BLaER1 (cell line): Measurements from ENCODE around the gene BTBD6.
A peak's percentile ranks its signal among the peaks of the same experiment; 100 is the strongest.

ENCODE experiments used
- H3K27ac ChIP-seq: shearing (Covaris generic); formaldehyde crosslinking; 2 replicates; pipeline ENCODE4 v1.8.1; 2022
- H3K27me3 ChIP-seq: shearing (Covaris generic); formaldehyde crosslinking; 2 replicates; pipeline ENCODE4 v1.8.1; 2022
- H3K36me3 ChIP-seq: shearing (Covaris generic); formaldehyde crosslinking; 2 replicates; pipeline ENCODE4 v1.8.1; 2022
- H3K4me1 ChIP-seq: shearing (Covaris generic); formaldehyde crosslinking; 2 replicates; pipeline ENCODE4 v1.8.1; 2022
- H3K4me2 ChIP-seq: shearing (Covaris generic); formaldehyde crosslinking; 2 replicates; pipeline ENCODE4 v1.8.1; 2022
- H3K4me3 ChIP-seq: shearing (Covaris generic); formaldehyde crosslinking; 2 replicates; pipeline ENCODE4 v1.8.1; 2022
- H3K9ac ChIP-seq: shearing (Covaris generic); formaldehyde crosslinking; 2 replicates; pipeline ENCODE4 v1.8.1; 2022
- H3K9me3 ChIP-seq: shearing (Covaris generic); formaldehyde crosslinking; 2 replicates; pipeline ENCODE4 v1.8.1; 2022
- H4K20me1 ChIP-seq: shearing (Covaris generic); formaldehyde crosslinking; 2 replicates; pipeline ENCODE4 v1.8.1; 2022
- Cebpa-rat ChIP-seq: shearing (Covaris generic); IDR thresholded peaks from 2 replicates; pipeline ENCODE4 v1.8.1; 2022

Gene BTBD6

DNA sequence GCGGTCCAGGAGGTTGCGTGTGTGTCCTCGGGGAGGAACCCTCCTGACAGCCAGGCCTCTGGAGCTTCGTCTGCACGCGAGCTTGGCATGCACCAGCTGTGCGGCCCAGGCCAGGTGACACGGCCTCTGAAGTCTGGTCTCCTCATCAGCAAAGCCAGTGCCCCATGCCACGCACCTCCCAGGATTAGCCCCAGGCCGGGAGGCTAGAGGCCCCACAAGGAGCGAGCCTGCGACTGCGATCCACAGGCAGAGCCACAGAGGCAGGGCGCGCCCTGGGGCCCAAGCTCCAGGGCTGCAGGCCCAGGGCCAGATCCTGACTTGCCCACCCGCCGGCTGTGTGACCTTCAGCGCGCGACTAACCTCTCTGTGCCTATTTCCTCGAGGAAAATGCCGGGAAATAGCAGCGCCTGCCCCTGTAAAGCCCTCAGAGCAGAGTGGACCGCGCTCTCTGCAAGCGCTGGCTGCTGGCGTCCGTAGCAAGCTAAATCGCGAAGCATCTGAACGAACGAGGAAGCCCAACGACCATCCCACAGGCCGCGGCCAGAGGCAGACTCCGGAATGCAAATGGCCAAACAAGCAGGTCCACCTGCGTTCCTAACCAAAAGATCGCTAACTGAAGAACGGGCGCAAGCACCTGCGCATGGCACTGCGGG is 492 bp upstream of the BTBD6 start:
- peak overlapping the region; percentile 71 for H3K27ac ChIP-seq
- H3K9me3 ChIP-seq: no peaks in the 10 kb centered on the region
- peaks cover 78% of the 10 kb centered on the region for H3K4me1 ChIP-seq
- no peak for TF ChIP-seq Cebpa-rat
- H3K9ac ChIP-seq: peak overlapping the region; percentile 78
- peaks cover 89% of the 10 kb centered on the region for H4K20me1 ChIP-seq
- peaks cover 63% of the 10 kb centered on the region for H3K36me3 ChIP-seq
- no peaks in the 10 kb centered on the region for H3K27me3 ChIP-seq
- H3K4me3 ChIP-seq: peak overlapping the region; percentile 80
- H3K4me2 ChIP-seq: peak overlapping the region; percentile 100

- Histone ChIP-seq H3K27ac (peak overlapping the region; percentile 94), H3K4me2 (peak overlapping the region; percentile 100)
Measured at GRCh38 chr14:105249182-105250007, 1.1 kb downstream of the BTBD6 start.

DNA sequence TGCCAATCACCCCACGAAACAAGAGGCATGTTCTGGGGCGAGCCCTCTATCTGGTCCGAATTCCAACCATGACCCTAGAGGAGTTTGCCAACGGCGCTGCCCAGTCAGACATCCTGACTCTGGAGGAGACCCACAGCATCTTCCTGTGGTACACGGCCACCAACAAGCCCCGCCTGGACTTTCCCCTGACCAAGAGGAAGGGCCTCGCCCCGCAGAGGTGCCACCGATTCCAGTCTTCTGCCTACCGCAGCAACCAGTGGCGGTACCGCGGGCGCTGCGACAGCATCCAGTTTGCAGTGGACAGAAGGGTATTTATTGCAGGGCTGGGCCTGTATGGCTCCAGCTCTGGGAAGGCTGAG is 1.7 kb downstream of the BTBD6 start:
- H3K27me3 ChIP-seq: no peaks in the 10 kb centered on the region
- peak overlapping the region; percentile 91 for H3K9ac ChIP-seq
- H3K4me3 ChIP-seq: peak overlapping the region; percentile 80
- no peaks in the 10 kb centered on the region for H3K9me3 ChIP-seq
- no peak for TF ChIP-seq Cebpa-rat
- peaks cover 89% of the 10 kb centered on the region for H3K4me1 ChIP-seq
- peaks cover 51% of the 10 kb centered on the region for H3K36me3 ChIP-seq
- H3K4me2 ChIP-seq: peak overlapping the region; percentile 100
- H3K27ac ChIP-seq: peak overlapping the region; percentile 94
- peaks cover 78% of the 10 kb centered on the region for H4K20me1 ChIP-seq

More at GRCh38 chr14:105249182-105250007, 1.1 kb downstream of the BTBD6 start:
- no peaks in the 10 kb centered on the region for H3K27me3 ChIP-seq
- H4K20me1 ChIP-seq: peaks cover 84% of the 10 kb centered on the region
- H3K4me3 ChIP-seq: peak overlapping the region; percentile 80
- H3K9ac ChIP-seq: peak overlapping the region; percentile 91
- peaks cover 89% of the 10 kb centered on the region for H3K4me1 ChIP-seq
- no peaks in the 10 kb centered on the region for H3K9me3 ChIP-seq
- peaks cover 57% of the 10 kb centered on the region for H3K36me3 ChIP-seq
- no peak for TF ChIP-seq Cebpa-rat

- H3K9me3 ChIP-seq: no peaks in the 10 kb centered on the region
- TF ChIP-seq Cebpa-rat: no peak
- peaks cover 89% of the 10 kb centered on the region for H3K4me1 ChIP-seq
- H3K4me3 ChIP-seq: peak overlapping the region; percentile 80
- H3K36me3 ChIP-seq: peaks cover 44% of the 10 kb centered on the region
- no peaks in the 10 kb centered on the region for H3K27me3 ChIP-seq
- peak overlapping the region; percentile 91 for H3K9ac ChIP-seq
- peaks cover 68% of the 10 kb centered on the region for H4K20me1 ChIP-seq
- peak overlapping the region; percentile 100 for H3K4me2 ChIP-seq
- H3K27ac ChIP-seq: peak overlapping the region; percentile 94
Measured at GRCh38 chr14:105250986-105251385, 2.7 kb downstream of the BTBD6 start.

DNA sequence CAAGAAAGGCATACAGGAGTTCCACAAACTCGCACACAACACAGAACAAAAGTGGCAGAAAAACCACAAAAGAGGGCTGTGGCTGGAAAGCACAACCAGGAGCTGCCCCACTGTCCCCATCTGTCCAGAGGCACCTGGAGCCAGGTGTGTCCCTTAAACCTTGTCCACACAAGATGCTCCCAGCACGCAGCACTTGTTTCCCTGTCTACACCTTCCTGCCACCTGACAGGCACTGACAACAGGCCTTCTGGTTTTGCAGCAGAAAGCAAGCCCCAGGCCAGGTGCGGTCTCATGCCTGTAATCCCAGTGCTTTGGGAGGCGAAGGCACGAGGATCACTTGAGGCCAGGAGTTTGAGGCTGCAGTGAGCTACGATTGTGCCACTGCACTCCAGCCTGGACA is 3.6 kb downstream of the BTBD6 start:
- Histone ChIP-seq H3K9ac (peak overlapping the region; percentile 6; the same call in 1 of the 2 replicates), H3K27ac (peak overlapping the region; percentile 82; the same call in 1 of the 2 replicates), H4K20me1 (peaks cover 58% of the 10 kb centered on the region), H3K27me3 (no peaks in the 10 kb centered on the region), H3K4me2 (peak overlapping the region; percentile 100), H3K4me3 (peak overlapping the region; percentile 80), H3K4me1 (peaks cover 89% of the 10 kb centered on the region), H3K9me3 (no peaks in the 10 kb centered on the region), H3K36me3 (peaks cover 35% of the 10 kb centered on the region)
- TF ChIP-seq Cebpa-rat: no peak

DNA sequence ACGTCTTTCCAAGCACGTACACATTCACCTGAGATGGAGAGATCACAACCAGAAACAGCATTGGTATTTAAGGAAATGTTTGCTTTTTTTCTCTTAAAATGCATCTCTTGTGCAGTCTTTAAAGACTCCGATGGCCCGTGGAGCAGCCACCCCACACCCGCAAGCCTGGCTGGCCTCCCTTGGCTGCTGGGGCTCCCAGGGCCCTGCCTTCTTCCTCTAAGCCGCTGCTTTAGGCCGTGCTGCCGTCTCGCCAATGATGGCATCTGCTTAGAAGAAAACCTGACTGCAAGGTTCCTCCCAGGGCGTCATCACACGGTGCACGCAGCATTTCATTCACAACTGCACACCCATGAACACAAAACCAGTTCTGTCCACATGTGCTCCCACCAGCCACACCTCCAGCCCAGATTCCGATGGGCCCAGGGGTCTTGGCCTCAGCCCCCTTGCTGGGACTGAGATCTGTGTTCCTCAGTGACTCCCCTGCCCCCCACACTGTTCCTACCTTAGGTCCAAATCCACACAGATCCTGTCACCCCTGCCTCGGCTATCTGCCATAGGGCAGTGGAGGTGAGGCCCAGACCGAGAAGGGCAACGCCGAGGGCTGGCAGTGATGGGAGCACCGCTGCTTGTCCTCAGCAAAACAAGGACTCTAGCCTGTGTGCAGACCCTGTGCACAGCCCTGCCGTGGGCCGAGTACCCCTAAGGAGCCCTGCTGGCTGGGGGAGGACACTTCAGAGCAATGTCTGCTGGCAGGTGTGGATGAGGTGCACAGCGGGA is 4.4 kb downstream of the BTBD6 start:
- Histone ChIP-seq H3K27me3 (no peaks in the 10 kb centered on the region), H4K20me1 (peaks cover 50% of the 10 kb centered on the region), H3K36me3 (peaks cover 32% of the 10 kb centered on the region), H3K4me1 (peaks cover 89% of the 10 kb centered on the region), H3K9me3 (no peaks in the 10 kb centered on the region), H3K27ac (peak overlapping the region; percentile 82), H3K4me3 (peak overlapping the region; percentile 80; the same call in 1 of the 2 replicates), H3K4me2 (peak overlapping the region; percentile 100), H3K9ac (peak overlapping the region; percentile 6; the same call in 1 of the 2 replicates)
- no peak for TF ChIP-seq Cebpa-rat

DNA sequence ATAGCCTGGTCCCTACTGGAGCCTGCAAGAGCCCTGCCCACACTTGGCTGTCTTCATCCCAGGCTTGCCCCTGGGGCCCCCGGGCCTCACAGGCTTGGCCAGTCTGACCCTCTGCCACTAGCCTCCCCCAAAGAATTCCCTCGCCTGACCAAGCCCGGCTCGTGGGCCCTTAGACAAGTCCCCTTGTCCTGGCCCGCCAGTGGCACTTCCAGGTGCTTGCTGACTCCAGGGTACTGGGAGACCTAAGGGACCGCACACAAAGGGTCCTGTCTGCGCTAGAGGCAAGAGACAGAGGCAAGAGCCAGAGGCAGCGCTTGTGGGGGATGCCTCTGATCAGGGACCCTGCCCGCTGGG is 5.0 kb downstream of the BTBD6 start:
- no peak for TF ChIP-seq Cebpa-rat
- peak overlapping the region; percentile 82 for H3K27ac ChIP-seq
- H3K4me1 ChIP-seq: peaks cover 90% of the 10 kb centered on the region
- H4K20me1 ChIP-seq: peaks cover 45% of the 10 kb centered on the region
- peak overlapping the region; percentile 100 for H3K4me2 ChIP-seq
- H3K4me3 ChIP-seq: no peak overlapping the region
- 0 out of 2 replicates have a peak overlapping the region, but pooled peaks have one; percentile 38 for H3K9ac ChIP-seq
- peaks cover 32% of the 10 kb centered on the region for H3K36me3 ChIP-seq
- H3K9me3 ChIP-seq: no peaks in the 10 kb centered on the region
- H3K27me3 ChIP-seq: no peaks in the 10 kb centered on the region

- Histone ChIP-seq H3K27ac (peak overlapping the region; percentile 82), H3K36me3 (peaks cover 24% of the 10 kb centered on the region), H3K27me3 (no peaks in the 10 kb centered on the region), H3K4me1 (peaks cover 100% of the 10 kb centered on the region), H3K9ac (peak overlapping the region; percentile 56; the same call in 1 of the 2 replicates), H3K4me2 (peak overlapping the region; percentile 100), H3K9me3 (no peaks in the 10 kb centered on the region), H4K20me1 (peaks cover 38% of the 10 kb centered on the region), H3K4me3 (peak overlapping the region; percentile 39)
- no peak for TF ChIP-seq Cebpa-rat
Measured at GRCh38 chr14:105255021-105255507, 6.7 kb downstream of the BTBD6 start.

- peaks cover 25% of the 10 kb centered on the region for H4K20me1 ChIP-seq
- H3K4me2 ChIP-seq: peak overlapping the region; percentile 100
- peaks cover 100% of the 10 kb centered on the region for H3K4me1 ChIP-seq
- no peaks in the 10 kb centered on the region for H3K9me3 ChIP-seq
- peaks cover 19% of the 10 kb centered on the region for H3K36me3 ChIP-seq
- H3K27me3 ChIP-seq: no peaks in the 10 kb centered on the region
- peak overlapping the region; percentile 56 for H3K9ac ChIP-seq
- peak overlapping the region; percentile 82 for H3K27ac ChIP-seq
- no peak for TF ChIP-seq Cebpa-rat
- peak overlapping the region; percentile 39 for H3K4me3 ChIP-seq
Measured at GRCh38 chr14:105256292-105256960, 8.1 kb downstream of the BTBD6 start.
